H1 (cell line): ENCODE data around the gene THUMPD3. TPM values are rescaled to one million over a fixed set of nuclear protein-coding genes. Genes with fewer than 3 reads are reported as not detected.
A peak's percentile ranks its signal among the peaks of the same experiment; 100 is the strongest.

Source experiments
- CTCF ChIA-PET: fragments of 300-600 bp; sonication (Branson Sonifier 250); formaldehyde crosslinking; loops from one replicate; lab custom pipeline; 2021; ENCODE audit not compliant: partially characterized antibody; lab: Charles Lee
- POLR2A ChIA-PET: fragments of 300-600 bp; sonication (Branson Sonifier 250); formaldehyde crosslinking; loops from one replicate; lab custom pipeline; 2021; ENCODE audit warnings: inconsistent platforms; ENCODE audit not compliant: partially characterized antibody; lab: Charles Lee
- DNase-seq, 2 experiments: peaks; one replicate each; pipeline versions ENCODE4 v3.0.0 to v3.0.0-alpha.2; 2010 to 2022; ENCODE audit warnings: low spot score in 2 of 2, low read depth in 1 of 2, mixed read lengths in 1 of 2
- FAIRE-seq: peaks from 2 replicates; lab custom pipeline; 2011; peaks lifted over from hg19 to GRCh38; lab: Jason Lieb, UNC
- H2AFZ ChIP-seq: 2 replicates; pipeline ENCODE4 v1.8.1; 2012; ENCODE audit warnings: low read length, inconsistent platforms
- H2AK5ac ChIP-seq: 2 replicates; pipeline ENCODE4 v1.6.1; 2013; ENCODE audit warnings: low read depth, low read length
- H2BK120ac ChIP-seq: replicated peaks from 2 replicates; pipeline ENCODE3; 2013; ENCODE audit warnings: low read depth, low read length, inconsistent platforms
- H2BK12ac ChIP-seq: 2 replicates; pipeline ENCODE4 v1.6.1; 2013; ENCODE audit warnings: low read depth, low read length
- H2BK15ac ChIP-seq: 2 replicates; pipeline ENCODE4 v1.6.1; 2013; ENCODE audit warnings: low read length
- H2BK20ac ChIP-seq: 2 replicates; pipeline ENCODE4 v1.6.1; 2013; ENCODE audit warnings: low read length
- H2BK5ac ChIP-seq: 2 replicates; pipeline ENCODE4 v1.6.1; 2013; ENCODE audit warnings: low read depth, low read length
- H3K14ac ChIP-seq: 2 replicates; pipeline ENCODE4 v1.6.1; 2013; ENCODE audit warnings: inconsistent platforms; ENCODE audit not compliant: insufficient read length
- H3K18ac ChIP-seq: 2 replicates; pipeline ENCODE4 v1.6.1; 2013; ENCODE audit warnings: low read length; ENCODE audit errors: extremely low read depth
- H3K23ac ChIP-seq: 2 replicates; pipeline ENCODE4 v1.6.1; 2013; ENCODE audit warnings: inconsistent platforms; ENCODE audit not compliant: insufficient read length
- H3K23me2 ChIP-seq: 2 replicates; pipeline ENCODE4 v1.6.1; 2013; ENCODE audit warnings: low read depth, low read length
- H3K27ac ChIP-seq: 2 replicates; pipeline ENCODE4 v1.6.1; 2011; ENCODE audit warnings: low read depth, low read length, inconsistent platforms
- H3K27me3 ChIP-seq, 4 experiments: replicated peaks in 1 of 4; 1 replicate in 1 of 4; 2 replicates in 3 of 4; pipeline versions ENCODE4 v1.6.1 to v1.8.1; 2011 to 2013; ENCODE audit warnings: low read length in 3 of 4, mild to moderate bottlenecking in 3 of 4, inconsistent platforms in 2 of 4, mixed read lengths in 2 of 4, moderate library complexity in 1 of 4; ENCODE audit not compliant: control insufficient read depth in 3 of 4, insufficient read depth in 3 of 4; ENCODE audit errors: extremely low read depth in 1 of 4
- H3K36me3 ChIP-seq, 4 experiments: 2 replicates each; pipeline versions ENCODE4 v1.6.1 to v1.8.1; 2011 to 2013; ENCODE audit warnings: mild to moderate bottlenecking in 4 of 4, low read length in 3 of 4, moderate library complexity in 2 of 4, control low read depth in 1 of 4, inconsistent platforms in 1 of 4; ENCODE audit not compliant: insufficient read depth in 4 of 4, control insufficient read depth in 2 of 4
- H3K4ac ChIP-seq: replicated peaks from 2 replicates; pipeline ENCODE3; 2013; ENCODE audit warnings: low read length, low read depth, mixed read lengths, inconsistent platforms; ENCODE audit not compliant: insufficient read length
- H3K4me1 ChIP-seq, 4 experiments: replicated peaks in 1 of 4; 1 replicate in 1 of 4; 2 replicates in 3 of 4; pipeline versions ENCODE4 v1.6.1 to v1.8.1; 2011 to 2013; ENCODE audit warnings: low read length in 3 of 4, inconsistent platforms in 2 of 4, mixed read lengths in 1 of 4; ENCODE audit not compliant: insufficient read depth in 4 of 4, control insufficient read depth in 3 of 4
- H3K4me2 ChIP-seq, 2 experiments: 2 replicates each; pipeline versions ENCODE4 v1.6.1 to v1.8.1; 2011 to 2013; ENCODE audit warnings: low read depth in 2 of 2, low read length in 2 of 2, control low read depth in 1 of 2, inconsistent platforms in 1 of 2, mild to moderate bottlenecking in 1 of 2; ENCODE audit not compliant: insufficient read depth in 1 of 2
- H3K4me3 ChIP-seq, 4 experiments: fragments of 200-600, 300-600 bp in 1 of 4; sonication (generic), shearing (Covaris generic), sonication (Bioruptor Twin) in 1 of 4; 2 replicates each; pipeline versions ENCODE4 v1.5.1 to v1.8.1; 2011 to 2016; ENCODE audit warnings: low read length in 4 of 4, low read depth in 3 of 4, control low read depth in 2 of 4, inconsistent platforms in 2 of 4, mild to moderate bottlenecking in 2 of 4, mixed read lengths in 1 of 4, moderate library complexity in 1 of 4; ENCODE audit not compliant: insufficient read depth in 2 of 4; ENCODE audit errors: extremely low read depth in 1 of 4
- H3K56ac ChIP-seq: replicated peaks from 2 replicates; pipeline ENCODE3; 2013; ENCODE audit warnings: low read depth, mild to moderate bottlenecking, mixed read lengths, low read length, inconsistent platforms; ENCODE audit not compliant: insufficient read length
- H3K79me1 ChIP-seq: 2 replicates; pipeline ENCODE4 v1.6.1; 2013; ENCODE audit warnings: low read depth, low read length, control low read depth
- H3K79me2 ChIP-seq, 2 experiments: 2 replicates each; pipeline versions ENCODE4 v1.6.1 to v1.8.1; 2012 to 2013; ENCODE audit warnings: low read length in 2 of 2, mild to moderate bottlenecking in 2 of 2, inconsistent platforms in 1 of 2; ENCODE audit not compliant: insufficient read depth in 2 of 2, control insufficient read depth in 1 of 2
- H3K9ac ChIP-seq, 4 experiments: replicated peaks in 1 of 4; 1 replicate in 1 of 4; 2 replicates in 3 of 4; pipeline versions ENCODE4 v1.6.1 to v1.8.1; 2011 to 2013; ENCODE audit warnings: low read depth in 3 of 4, low read length in 3 of 4, control low read depth in 2 of 4, mild to moderate bottlenecking in 2 of 4, moderate library complexity in 2 of 4, inconsistent platforms in 1 of 4; ENCODE audit errors: extremely low read depth in 1 of 4
- H3K9me3 ChIP-seq, 2 experiments: 2 replicates each; pipeline versions ENCODE4 v1.6.1 to v1.8.1; 2012 to 2013; ENCODE audit warnings: mild to moderate bottlenecking in 2 of 2, moderate library complexity in 2 of 2, control low read depth in 1 of 2, inconsistent platforms in 1 of 2, low read depth in 1 of 2, low read length in 1 of 2, mixed read lengths in 1 of 2; ENCODE audit not compliant: insufficient read depth in 2 of 2
- H4K20me1 ChIP-seq, 2 experiments: replicated peaks in 1 of 2; 2 replicates each; pipeline versions ENCODE3 to v1.8.1; 2011 to 2013; ENCODE audit warnings: inconsistent platforms in 2 of 2, low read length in 2 of 2, mild to moderate bottlenecking in 1 of 2; ENCODE audit not compliant: insufficient read depth in 2 of 2, control insufficient read depth in 1 of 2
- H4K5ac ChIP-seq: 2 replicates; pipeline ENCODE4 v1.6.1; 2013; ENCODE audit warnings: low read length, low read depth, mixed read lengths, inconsistent platforms; ENCODE audit not compliant: insufficient read length
- H4K8ac ChIP-seq: 2 replicates; pipeline ENCODE4 v1.8.0; 2013; ENCODE audit warnings: mild to moderate bottlenecking, moderate library complexity, low read length, inconsistent platforms; ENCODE audit not compliant: insufficient read depth; ENCODE audit errors: extremely low read depth
- H4K91ac ChIP-seq: replicated peaks from 2 replicates; pipeline ENCODE3; 2013; ENCODE audit warnings: low read length, mixed read lengths, inconsistent platforms; ENCODE audit not compliant: insufficient read length
- ATF2 ChIP-seq: IDR thresholded peaks from 2 replicates; pipeline ENCODE4 v1.6.1; 2012; ENCODE audit warnings: low read length, inconsistent platforms
- CHD1 ChIP-seq: IDR thresholded peaks from 2 replicates; pipeline ENCODE4 v1.6.1; 2012; ENCODE audit warnings: low read depth, low read length, improper control_type of control experiment
- CREB1 ChIP-seq: IDR thresholded peaks from 2 replicates; pipeline ENCODE4 v1.6.1; 2012; ENCODE audit warnings: inconsistent platforms
- HDAC2 ChIP-seq, 2 experiments: fragments of 300-600 bp in 1 of 2; sonication (generic) in 1 of 2; IDR thresholded peaks; 2 replicates each; pipeline ENCODE4 v1.6.1; 2011 to 2012; ENCODE audit warnings: low read depth in 2 of 2, low read length in 2 of 2, mild to moderate bottlenecking in 2 of 2, moderate library complexity in 2 of 2, borderline replicate concordance in 1 of 2, inconsistent platforms in 1 of 2
- POLR2A ChIP-seq, 2 experiments: IDR thresholded peaks; 1 replicate in 1 of 2; 2 replicates in 1 of 2; pipeline ENCODE4 v1.6.1; 2011; ENCODE audit warnings: low read depth in 2 of 2, low read length in 2 of 2, mild to moderate bottlenecking in 2 of 2; ENCODE audit errors: control extremely low read depth in 1 of 2
- POLR2AphosphoS5 ChIP-seq: IDR thresholded peaks from 2 replicates; pipeline ENCODE4 v1.6.1; 2011; ENCODE audit warnings: low read depth, low read length
- RAD21 ChIP-seq, 2 experiments: IDR thresholded peaks in 1 of 2; conservative IDR thresholded peaks in 1 of 2; 2 replicates each; pipeline ENCODE4 v1.6.1; 2011; ENCODE audit warnings: low read depth in 2 of 2, low read length in 2 of 2, improper control_type of control experiment in 1 of 2, inconsistent platforms in 1 of 2, mild to moderate bottlenecking in 1 of 2, moderate library complexity in 1 of 2
- SIN3A ChIP-seq, 2 experiments: IDR thresholded peaks in 1 of 2; conservative IDR thresholded peaks in 1 of 2; 2 replicates each; pipeline ENCODE4 v1.6.1; 2011 to 2012; ENCODE audit warnings: low read length in 2 of 2, improper control_type of control experiment in 1 of 2, low read depth in 1 of 2, mild to moderate bottlenecking in 1 of 2
- WGBS, 2 experiments: shearing (Covaris generic) in 1 of 2; methylation state at CpG; one replicate each; pipeline versions ENCODE4 v1.1.6 to v1.1.7; 2013 to 2015; ENCODE audit warnings: low lambda C conversion rate in 2 of 2, mixed read lengths in 2 of 2, inconsistent platforms in 1 of 2, low coverage in 1 of 2, missing lambda C conversion rate in 1 of 2; ENCODE audit not compliant: insufficient replicate concordance in 2 of 2, insufficient coverage in 1 of 2, insufficient read length in 1 of 2; ENCODE audit errors: extremely low coverage in 1 of 2, missing lambda C conversion rate in 1 of 2; 5-methylcytosine and 5-hydroxymethylcytosine counted together
- polyA plus RNA-seq, 7 experiments: library from polyadenylated mRNA; depleted of rRNA in 3 of 7; stranded (reverse) in 5 of 7; unstranded in 2 of 7; fragments of >200 nt in 5 of 7; fragments of 200-250 nt in 2 of 7; gene quantifications; 1 replicate in 5 of 7; 2 replicates in 1 of 7; 4 replicates in 1 of 7; pipeline versions ENCODE4 v1.2.1 to v1.2.3, GENCODE V29; 2011 to 2013; ENCODE audit warnings: missing spikeins in 2 of 7, mixed read lengths in 2 of 7
- total RNA-seq: library from RNA; stranded (reverse); fragmentation: NEBNext Ultra II Directional; extraction: Animal tissue kit (Norgen Biotek cat#: 25700); gene quantifications from 2 replicates; pipeline ENCODE4 v1.2.1, GENCODE V29; 2021

Gene THUMPD3
- total and polyA plus RNA-seq, 2 of the 8 experiments (the other 6 are each of a cell fraction or from before 2014, with no cell fraction given), result 26.7 to 68.9 TPM

- H3K79me2 ChIP-seq, result peaks cover 72 to 86% of the 10 kb centered on the region in 2 experiments
- peak overlapping the region; percentile 78 to 89 for H3K4me2 ChIP-seq
- peak overlapping the region; percentile 98 for H2BK5ac ChIP-seq
- no peaks in the 10 kb centered on the region for H3K79me1 ChIP-seq
- peak overlapping the region; percentile 84 for H4K91ac ChIP-seq
- peak overlapping the region; percentile 52 for H4K5ac ChIP-seq
- no peak overlapping the region for H2AFZ ChIP-seq
- H3K27me3 ChIP-seq, result no peaks in the 10 kb centered on the region
- H3K4me3 ChIP-seq, result peak overlapping the region; percentile 95 to 99 (median 98)
- H2BK12ac ChIP-seq, result peak overlapping the region; percentile 52; the same call in 1 of the 2 replicates
- 1% methylated on average over 7 of the region's 7 CpGs; no CpG with 5 or more reads in 1 of the 2 experiments for WGBS, 2 experiments
- H3K9me3 ChIP-seq, result no peaks in the 10 kb centered on the region
- H3K27ac ChIP-seq, result peak overlapping the region; percentile 99
- peaks cover 2 to 16% (median 8%) of the 10 kb centered on the region in 4 experiments; a peak in 6 of 8 replicates for H3K36me3 ChIP-seq
- CTCF ChIA-PET, result interaction anchor here (2.1 kb wide), 1 partner anchor 46 kb away, joined by 7 read pairs; no protein-coding TSS in a partner anchor
- peak overlapping the region; percentile 87 for H3K56ac ChIP-seq
- peak overlapping the region; percentile 92; the same call in 1 of the 2 replicates for H2AK5ac ChIP-seq
- no peak overlapping the region for H2BK120ac ChIP-seq
- peaks cover 16% of the 10 kb centered on the region for H3K23me2 ChIP-seq
- H2BK20ac ChIP-seq, result no peak overlapping the region
- H2BK15ac ChIP-seq, result no peak overlapping the region
- H3K9ac ChIP-seq, result peak overlapping the region; percentile 98 to 100 (median 99)
- FAIRE-seq, result no peak
- H3K14ac ChIP-seq, result peak overlapping the region; percentile 16
- POLR2A ChIA-PET, result interaction anchor here (0.8 to 10.0 kb wide), 11 partner anchors 9 to 404 kb away, joined by 3 to 300 read pairs (median 4); partner anchors contain the start of gene THUMPD3
- DNase-seq, result no peak
- no peak overlapping the region; the same call in 1 of the 2 replicates for H3K18ac ChIP-seq
- H4K8ac ChIP-seq, result no peak overlapping the region
- H4K20me1 ChIP-seq, result peaks cover 17% of the 10 kb centered on the region in 2 experiments
- no peak overlapping the region for H3K23ac ChIP-seq
- peaks cover 5 to 29% (median 14%) of the 10 kb centered on the region in 4 experiments; a peak in 6 of 7 replicates for H3K4me1 ChIP-seq
- peak overlapping the region; percentile 99 for H3K4ac ChIP-seq
- TF ChIP-seq POLR2A (IDR thresholded peaks at IDR 0.05; ENCODE audit: control extremely low read depth in 1 of 2, low read depth in 2 of 2, low read length in 2 of 2), result peak; percentile 56 to 69
- TF ChIP-seq CREB1, result peak; percentile 24; the same call in 1 of the 2 replicates
- TF ChIP-seq CHD1, result peak; percentile 10; the same call in 1 of the 2 replicates
- TF ChIP-seq ATF2, result no peak
- peak in 1 of 2 experiments; percentile 49; a peak in 1 of 4 replicates for TF ChIP-seq SIN3A (conservative IDR thresholded peaks at IDR 0.05 in 1 of 2, IDR thresholded peaks at IDR 0.05 in 1 of 2; ENCODE audit: low read depth in 1 of 2, low read length in 2 of 2)
- no peak for TF ChIP-seq HDAC2 (IDR thresholded peaks at IDR 0.05; ENCODE audit: borderline replicate concordance in 1 of 2, low read depth in 2 of 2, low read length in 2 of 2)
- peak; percentile 41; the same call in 1 of the 2 replicates for TF ChIP-seq POLR2AphosphoS5
- TF ChIP-seq RAD21 (IDR thresholded peaks at IDR 0.05 in 1 of 2, conservative IDR thresholded peaks at IDR 0.05 in 1 of 2; ENCODE audit: low read depth in 2 of 2, low read length in 2 of 2), result no peak
Measured at GRCh38 chr3:9398700-9399336, 36.0 kb downstream of the THUMPD3 start.
